HG03045 (cell line): ENCODE data around the gene SAMD5.

Experiments used
- ATAC-seq: cut with Tn5 transposase; IDR thresholded peaks from one replicate; pipeline ENCODE4 v1.9.1; 2021; ENCODE audit warnings: mild to moderate bottlenecking, moderate library complexity; ENCODE audit not compliant: unreplicated experiment

The SAMD5 gene

GRCh38 chr6:147564556-147564955 is 56.1 kb downstream of the SAMD5 start:
- ATAC-seq = no peak

GRCh38 chr6:147566244-147566898 is 57.9 kb downstream of the SAMD5 start:
- ATAC-seq = no peak

DNA sequence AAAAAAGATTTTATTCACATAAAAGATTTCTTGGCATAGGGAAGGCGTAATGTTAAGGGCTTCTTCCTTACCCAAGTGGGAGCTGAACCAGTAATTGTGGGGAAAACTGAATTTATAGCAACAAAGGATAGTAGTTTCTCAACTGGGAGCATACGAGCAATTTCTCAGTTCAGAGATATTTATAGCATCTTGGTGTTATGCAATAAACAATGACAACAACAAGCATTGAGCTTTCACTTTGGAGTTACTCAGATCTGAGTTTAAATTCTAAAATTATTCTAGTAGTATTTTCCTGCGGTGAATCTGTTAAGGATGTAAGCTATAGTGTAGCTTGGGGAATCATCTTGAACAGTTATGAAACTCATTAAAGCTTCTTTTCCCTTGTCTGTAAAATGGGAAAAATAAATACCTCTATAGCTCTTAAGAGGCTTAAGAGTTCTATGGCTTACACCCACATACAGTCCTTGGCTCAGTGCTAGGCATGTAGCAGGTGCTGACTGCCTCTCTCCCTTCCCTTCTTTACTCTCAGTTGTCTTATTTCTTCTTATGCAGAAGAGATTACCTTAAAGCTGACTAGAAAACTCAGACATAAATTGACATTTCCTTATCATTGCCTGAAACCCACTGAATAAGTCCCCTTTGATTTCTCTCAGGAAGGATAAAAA is 58.8 kb downstream of the SAMD5 start:
- ATAC-seq = no peak

DNA sequence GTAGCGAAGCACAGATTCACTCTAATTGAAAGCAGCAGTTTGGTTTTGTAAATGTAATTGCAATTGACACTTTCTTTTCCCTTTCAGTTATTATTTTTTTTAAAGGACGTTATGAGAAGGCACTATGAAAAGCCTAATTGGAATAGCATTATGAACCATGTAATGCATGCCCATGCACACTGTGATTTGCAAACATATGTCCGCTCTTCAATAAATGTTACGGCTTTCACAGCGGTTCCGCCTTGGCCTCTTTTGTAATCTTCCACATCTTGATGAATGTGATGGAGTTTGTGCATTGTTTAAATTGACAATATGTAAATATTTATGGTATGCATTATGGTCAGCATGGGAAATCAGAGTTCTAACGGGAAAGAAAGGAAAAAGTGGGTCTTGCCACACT is 61.3 kb downstream of the SAMD5 start:
- no peak for ATAC-seq

DNA sequence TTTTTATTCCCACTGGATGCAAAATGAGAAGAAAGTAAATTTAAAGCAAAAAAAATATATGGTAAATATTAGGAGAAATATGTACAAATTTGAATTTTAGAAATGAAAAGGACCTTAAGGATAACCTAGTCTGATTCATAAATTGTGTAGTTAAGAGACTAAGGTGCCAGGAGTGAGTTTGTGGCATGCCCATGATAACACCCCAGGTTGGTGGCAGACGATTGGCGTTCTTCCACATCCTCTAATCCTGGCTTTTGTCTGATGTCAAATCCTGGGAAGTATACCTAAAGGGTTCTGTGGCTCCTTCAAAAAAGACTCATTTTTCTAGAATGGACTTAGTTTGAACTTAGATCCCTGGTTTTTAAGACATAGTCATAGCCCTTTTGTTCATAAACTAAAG is 62.2 kb downstream of the SAMD5 start:
- no peak for ATAC-seq

GRCh38 chr6:147577488-147577887 is 69.0 kb downstream of the SAMD5 start:
- ATAC-seq = no peak

DNA sequence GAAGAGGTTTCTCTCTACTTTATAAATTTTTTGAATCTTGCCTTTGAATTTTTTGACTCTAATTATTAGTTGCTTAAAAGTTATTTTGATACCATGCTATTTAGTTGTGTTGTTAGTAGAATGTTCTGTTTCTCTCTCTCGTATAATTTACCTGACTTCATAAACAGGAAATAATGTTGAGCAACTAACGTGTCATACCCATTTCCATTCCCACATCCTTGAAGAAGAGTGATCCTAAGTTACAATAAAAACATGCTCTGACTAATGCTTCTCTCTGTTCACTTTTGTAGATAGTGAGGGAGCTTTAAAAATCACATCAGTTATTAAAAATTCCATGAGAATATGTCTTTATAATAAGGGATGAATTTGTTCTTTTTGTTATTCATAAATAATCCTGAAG is 69.7 kb downstream of the SAMD5 start:
- ATAC-seq = no peak

- ATAC-seq = no peak
Measured at GRCh38 chr6:147578883-147579282, 70.4 kb downstream of the SAMD5 start.

- ATAC-seq = no peak
Measured at GRCh38 chr6:147579667-147580066, 71.2 kb downstream of the SAMD5 start.

GRCh38 chr6:147582991-147583390 is 74.5 kb downstream of the SAMD5 start:
- no peak for ATAC-seq

DNA sequence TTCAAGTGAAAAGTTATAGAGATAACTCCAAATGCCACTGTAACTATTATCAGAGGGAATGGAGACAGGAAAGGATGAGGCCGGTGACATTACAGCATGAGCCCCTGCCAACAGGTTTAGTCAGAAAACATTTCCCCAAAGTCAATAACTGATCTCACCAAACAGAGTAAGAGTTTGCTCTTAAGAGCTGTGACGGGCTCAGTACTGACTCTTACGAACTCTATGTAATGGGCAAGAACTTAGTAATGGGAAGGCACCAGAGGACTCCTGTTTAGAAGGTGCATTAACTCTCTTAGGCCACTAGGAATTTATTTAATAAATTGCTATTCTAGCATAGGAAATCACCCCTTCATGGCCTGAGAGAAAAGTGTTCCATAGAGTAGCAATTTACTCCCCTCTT is 76.8 kb downstream of the SAMD5 start:
- ATAC-seq = no peak

DNA sequence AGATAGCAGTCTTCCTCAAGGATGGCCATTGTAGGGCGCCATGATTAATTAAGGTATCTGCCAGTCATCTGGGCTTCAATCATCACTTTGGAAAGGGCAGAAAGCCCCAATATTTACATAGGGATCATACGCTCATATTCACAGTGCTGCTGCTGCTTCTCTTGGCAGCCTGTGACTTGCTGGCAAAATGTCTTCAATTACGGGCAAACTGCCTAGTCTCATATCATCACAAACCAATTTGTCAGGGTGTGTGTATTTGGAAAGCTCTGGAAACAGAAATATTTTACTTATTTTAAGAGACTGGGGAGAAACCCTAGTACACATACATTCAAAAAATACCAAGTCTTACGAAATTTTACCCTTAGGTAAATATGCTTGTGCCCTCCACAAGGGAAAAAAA is 77.6 kb downstream of the SAMD5 start:
- ATAC-seq = no peak

- ATAC-seq = no peak
Measured at GRCh38 chr6:147587907-147588306, 79.4 kb downstream of the SAMD5 start.

GRCh38 chr6:147588469-147588868 is 80.0 kb downstream of the SAMD5 start:
- ATAC-seq = no peak

DNA sequence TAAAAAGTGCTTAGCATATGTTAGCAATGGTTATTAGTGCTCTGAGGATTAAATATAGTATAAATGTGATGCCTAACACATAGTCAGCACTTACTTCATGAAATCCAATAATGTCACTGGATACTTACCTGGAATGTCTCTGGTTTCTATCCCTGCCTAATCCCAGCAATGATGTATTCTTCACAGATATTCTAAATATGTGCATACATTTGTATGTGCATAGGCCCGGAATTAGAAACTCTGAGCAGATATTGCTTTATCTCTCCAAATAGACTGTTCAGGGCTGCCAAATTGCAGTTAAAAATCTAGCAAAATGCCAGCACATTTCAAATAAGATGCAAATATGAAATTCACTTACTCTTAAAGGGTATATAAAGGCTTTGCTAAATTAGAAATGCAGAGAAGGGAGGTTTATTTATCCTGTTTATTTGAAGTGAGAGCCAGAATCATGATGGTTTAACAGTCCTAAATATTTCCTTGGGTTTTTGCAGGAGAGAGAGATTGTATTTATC is 81.3 kb downstream of the SAMD5 start:
- ATAC-seq = no peak

DNA sequence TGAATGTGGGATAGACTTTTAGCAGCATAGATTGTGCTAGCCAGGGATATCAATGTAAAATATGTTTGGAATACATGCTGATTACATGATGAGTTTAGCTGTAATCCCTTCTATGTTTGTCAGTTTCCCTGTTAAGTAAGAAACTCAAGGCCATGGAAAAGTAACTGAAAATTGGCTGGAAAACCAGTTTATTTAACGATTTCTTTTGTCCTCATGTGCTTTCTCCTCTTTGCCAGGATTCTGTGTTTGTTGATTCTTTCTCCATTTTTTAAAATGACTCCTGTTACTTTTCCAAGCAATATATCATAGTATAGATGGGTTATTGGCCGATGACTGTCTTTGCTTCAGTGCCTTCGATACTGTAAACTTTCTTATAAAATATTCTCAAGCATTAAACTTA is 87.5 kb downstream of the SAMD5 start:
- ATAC-seq = no peak

GRCh38 chr6:147603392-147604081 is 95.0 kb downstream of the SAMD5 start:
- no peak for ATAC-seq

DNA sequence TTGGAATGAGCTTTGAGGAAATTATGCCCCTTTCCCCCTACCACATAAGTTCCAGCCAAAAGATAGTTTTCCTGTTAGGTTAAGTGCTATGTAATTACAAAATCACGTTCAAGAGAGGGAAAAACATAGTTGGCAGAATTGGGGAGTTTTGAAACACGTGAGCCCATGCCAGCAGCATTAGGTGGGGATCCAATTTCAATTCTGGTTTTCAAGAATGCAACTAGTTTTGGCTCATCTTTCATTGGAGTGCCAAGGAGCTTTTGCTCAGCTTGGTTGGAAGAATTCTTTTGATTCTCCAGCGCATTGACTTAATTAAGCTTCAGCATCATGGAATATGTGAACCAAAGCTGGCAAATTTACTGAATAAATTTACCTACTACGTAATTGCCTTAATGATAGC is 95.9 kb downstream of the SAMD5 start:
- ATAC-seq = no peak

DNA sequence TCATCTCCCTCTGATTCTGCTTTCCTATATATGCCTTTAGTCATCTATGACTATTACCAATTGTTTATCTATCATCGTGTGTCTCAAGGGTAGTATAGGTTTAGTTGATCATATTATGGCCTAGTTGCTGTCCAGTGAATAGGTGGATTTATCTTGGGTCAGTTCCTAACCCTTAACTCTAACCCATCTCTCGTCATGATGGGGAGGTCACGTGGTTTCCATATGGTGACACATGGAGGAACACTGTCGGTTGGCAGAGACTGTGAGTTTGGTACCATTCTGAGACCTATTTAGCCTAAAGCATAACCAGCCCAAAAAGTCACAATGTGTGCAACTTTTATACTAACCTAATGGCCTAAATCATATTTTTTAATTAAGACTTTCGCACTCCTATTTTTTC is 103.5 kb downstream of the SAMD5 start:
- ATAC-seq = no peak

DNA sequence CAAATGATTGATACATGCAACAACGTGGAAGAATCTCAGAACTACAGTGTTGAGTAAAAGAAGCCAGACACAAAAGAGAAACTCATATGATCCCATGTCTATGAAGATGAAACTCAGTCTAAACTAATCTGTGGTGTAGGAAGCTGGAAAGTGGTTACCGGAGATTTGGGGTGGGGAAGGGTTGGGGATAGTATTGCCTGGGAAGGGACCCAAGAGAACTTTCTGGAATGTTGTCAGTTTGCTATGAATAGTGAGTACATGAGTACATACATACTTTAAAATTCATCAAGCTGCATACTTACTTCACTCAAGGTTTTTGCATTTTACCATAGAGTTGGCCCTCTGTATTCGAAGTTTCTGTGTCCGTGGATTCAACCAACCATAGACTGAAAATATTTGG is 106.0 kb downstream of the SAMD5 start:
- ATAC-seq = no peak

- no peak for ATAC-seq
Measured at GRCh38 chr6:147615659-147616456, 107.4 kb downstream of the SAMD5 start.
